Epithelial cell of umbilical artery (primary cell): ENCODE data around the gene OR13C4. TPM values are rescaled to one million over a fixed set of nuclear protein-coding genes. Genes with fewer than 3 reads are reported as not detected.

Experiments used
- total RNA-seq: library from RNA; depleted of rRNA; stranded (reverse); fragments of >200 nt; gene quantifications from 2 replicates; pipeline ENCODE4 v1.2.3, GENCODE V29; 2014

OR13C4 gene
- total RNA-seq: not detected in 2 replicates

DNA sequence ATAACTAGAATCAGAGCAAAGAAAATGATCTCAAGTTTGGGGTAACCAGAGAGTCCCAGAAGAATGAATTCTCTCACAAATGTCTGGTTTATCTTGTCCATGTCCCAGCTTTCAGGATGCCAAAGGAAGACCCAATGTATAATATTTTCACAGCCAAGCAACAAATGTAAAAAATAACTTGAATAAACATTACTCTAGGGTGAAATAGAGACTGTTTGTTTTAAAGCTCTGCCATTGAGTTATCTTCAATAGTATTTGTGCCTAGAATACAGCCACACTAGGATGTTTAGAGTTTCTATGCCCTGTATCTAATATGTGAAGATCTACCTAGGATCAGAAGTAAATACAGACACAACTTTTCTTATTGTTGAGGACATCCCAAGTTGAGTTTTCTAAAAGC, at the start of gene OR13C4:
Gene OR13C4, minus strand, starts transcription at position 101 of the 400 bp plus-strand sequence. Its CDS starts 0 bp downstream, at position 101.

DNA sequence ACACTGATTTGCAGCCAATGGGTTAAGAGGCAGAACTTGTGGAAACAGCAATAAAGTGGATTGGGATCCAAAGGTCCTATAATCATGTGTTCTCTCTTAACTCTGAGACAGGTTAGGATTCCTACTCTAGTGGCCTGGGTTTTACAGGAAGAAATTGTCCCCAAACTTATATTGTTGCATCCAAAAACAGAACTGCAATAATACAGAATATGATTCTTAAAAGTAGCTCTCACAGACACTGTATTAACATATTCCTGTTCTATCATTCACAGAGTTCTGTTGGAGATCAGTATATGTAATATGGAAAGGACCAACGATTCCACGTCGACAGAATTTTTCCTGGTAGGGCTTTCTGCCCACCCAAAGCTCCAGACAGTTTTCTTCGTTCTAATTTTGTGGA, 41.9 kb upstream of the OR13C4 start, which contains the start of gene OR13C8:
Gene OR13C8, plus strand, starts transcription at position 301 of the 400 bp plus-strand sequence. Its CDS starts 0 bp downstream, at position 301.

DNA sequence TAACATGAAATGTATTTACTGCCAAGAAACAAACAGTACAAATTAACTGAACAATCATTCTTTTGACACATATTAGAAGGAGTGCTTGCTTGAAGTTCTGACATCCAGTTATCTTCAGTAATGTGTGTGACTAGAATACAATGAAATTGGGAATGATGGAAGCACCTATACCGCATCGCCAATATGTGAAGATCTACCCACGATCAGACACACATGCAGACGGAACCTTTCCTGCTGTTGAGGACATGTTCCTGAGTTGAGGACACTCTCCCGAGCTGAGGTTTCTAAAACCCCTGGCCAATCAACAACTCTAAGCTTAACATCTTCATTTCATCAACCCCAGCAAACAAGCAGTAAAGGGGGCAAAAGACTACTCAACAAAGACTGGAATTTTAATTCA, 9.7 kb upstream of the OR13C4 start, which contains the start of gene OR13C3:
Gene OR13C3, minus strand, starts transcription at position 101 of the 400 bp plus-strand sequence. CDS start 133 bp downstream, outside the sequence.

DNA sequence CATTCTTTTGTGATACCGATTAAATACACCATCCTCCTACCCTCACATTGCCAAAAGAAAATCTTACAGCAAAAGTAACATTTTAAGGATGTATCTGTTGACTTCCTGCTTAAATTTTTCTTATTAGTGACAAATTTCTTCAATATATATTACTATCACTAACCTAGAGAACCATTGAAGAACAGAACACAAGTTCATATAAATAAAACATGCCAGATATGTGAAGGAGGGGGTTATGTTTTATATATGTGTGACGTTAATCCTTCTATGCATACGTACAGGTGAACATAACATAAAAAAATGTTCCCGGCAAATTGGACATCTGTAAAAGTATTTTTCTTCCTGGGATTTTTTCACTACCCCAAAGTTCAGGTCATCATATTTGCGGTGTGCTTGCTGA, 23.0 kb downstream of the OR13C4 start, which contains the start of gene OR13F1:
Gene OR13F1, plus strand, starts transcription at position 301 of the 400 bp plus-strand sequence. Its CDS starts 0 bp downstream, at position 301.

Other genes starting within 250 kb of the OR13C4 start
- gene OR13F1, start 22.9 kb downstream of the OR13C4 start, total RNA-seq: not detected in 2 replicates
- not detected in 2 replicates for gene OR13C3, start 9.6 kb upstream of the OR13C4 start, total RNA-seq
- not detected in 2 replicates for gene OR13C8, start 42.0 kb upstream of the OR13C4 start, total RNA-seq
- not detected in 2 replicates for gene OR13C5, start 72.2 kb upstream of the OR13C4 start, total RNA-seq
- gene OR13C2, start 78.4 kb upstream of the OR13C4 start, total RNA-seq: not detected in 2 replicates
- gene OR13C9, start 91.0 kb upstream of the OR13C4 start, total RNA-seq: not detected in 2 replicates
- gene OR13D1, start 167.3 kb upstream of the OR13C4 start, total RNA-seq: not detected in 2 replicates
- 59.1 and 92.6 TPM in 2 replicates for gene NIPSNAP3A, start 220.5 kb upstream of the OR13C4 start, total RNA-seq
- 0.15 and 0.65 TPM in 2 replicates for gene NIPSNAP3B, start 236.9 kb upstream of the OR13C4 start, total RNA-seq